GM19324 (cell line): ENCODE results near the gene CLEC16A.

ENCODE experiments used
- ATAC-seq: cut with Tn5 transposase; IDR thresholded peaks from one replicate; pipeline ENCODE4 v1.9.1; 2021; ENCODE audit warnings: mild to moderate bottlenecking, moderate library complexity; ENCODE audit not compliant: unreplicated experiment, low FRiP score

Gene CLEC16A

GRCh38 chr16:11053916-11054460, 109.6 kb downstream of the CLEC16A start:
- no peak for ATAC-seq

DNA sequence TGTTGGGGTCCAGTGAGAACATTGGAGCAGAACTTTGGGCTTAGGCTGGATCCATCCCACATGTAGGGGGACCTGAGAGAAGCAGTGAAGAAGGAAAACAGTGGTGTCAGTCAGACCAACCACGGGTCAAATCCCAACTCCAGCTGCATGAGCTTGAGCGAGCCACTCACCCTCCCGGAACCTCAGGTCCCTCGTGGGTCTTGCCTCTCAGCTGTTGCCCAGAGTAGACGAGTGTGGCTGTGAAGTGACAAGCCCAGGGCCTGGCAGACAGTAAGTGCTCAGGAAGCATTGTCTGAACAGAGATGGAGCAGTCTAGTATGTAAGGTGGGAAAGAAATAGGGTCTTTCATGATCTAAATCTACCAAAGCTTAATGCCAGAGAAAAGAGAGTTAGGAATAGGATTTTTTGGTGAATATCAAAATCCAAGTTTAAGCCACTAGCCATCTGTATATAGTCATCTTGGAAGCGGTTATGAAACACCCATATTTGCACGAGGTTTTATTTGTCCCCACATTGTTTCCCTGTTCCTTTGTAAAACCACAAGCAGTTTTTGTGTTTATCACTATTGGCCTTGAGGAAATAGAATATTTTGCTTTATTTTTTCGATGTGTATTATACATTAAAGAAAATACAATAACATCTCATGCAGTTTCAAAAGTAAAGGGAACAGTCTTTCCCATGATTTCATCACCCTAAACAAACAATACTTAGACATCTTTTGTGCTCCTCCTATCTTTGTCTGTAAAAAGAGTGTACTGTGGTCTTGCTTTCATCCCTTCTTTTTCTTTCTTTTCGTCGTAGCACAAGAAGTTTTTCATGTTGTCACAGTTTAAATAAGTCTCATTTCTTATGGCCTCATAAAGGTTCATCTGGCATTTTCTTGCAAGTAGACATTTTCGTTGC, 112.0 kb downstream of the CLEC16A start:
- ATAC-seq, result no peak

DNA sequence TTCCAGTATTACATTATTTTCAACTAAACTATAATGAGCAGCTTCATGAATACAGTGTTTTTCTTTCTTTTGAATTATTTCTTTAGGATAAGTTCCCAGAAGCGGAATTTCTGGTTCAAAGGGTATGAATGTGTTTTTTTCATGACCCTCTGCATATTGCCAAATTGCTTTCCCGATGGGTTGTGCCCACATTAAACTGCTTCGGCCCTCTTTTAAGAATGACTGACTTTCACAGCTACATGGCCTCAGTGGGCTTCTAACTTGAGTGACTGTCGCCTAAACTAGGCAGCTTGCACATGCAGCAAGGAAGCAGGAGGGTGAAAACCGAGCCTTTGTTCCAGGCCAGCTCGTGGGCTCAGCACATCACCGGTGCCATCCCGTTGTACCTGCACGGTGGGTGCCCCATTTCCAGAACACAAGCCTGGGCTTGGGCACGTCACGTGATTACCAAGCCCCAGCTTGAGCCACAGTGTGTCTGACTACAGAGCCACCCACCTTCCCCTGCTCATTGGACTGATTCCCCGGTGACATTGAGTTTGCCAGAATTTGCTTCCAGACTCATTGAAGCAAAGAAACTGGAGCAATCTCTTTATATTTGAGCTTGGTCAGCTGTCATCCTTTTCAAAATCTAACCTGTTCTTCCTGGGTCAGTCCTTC, 112.8 kb downstream of the CLEC16A start:
- ATAC-seq, result no peak

DNA sequence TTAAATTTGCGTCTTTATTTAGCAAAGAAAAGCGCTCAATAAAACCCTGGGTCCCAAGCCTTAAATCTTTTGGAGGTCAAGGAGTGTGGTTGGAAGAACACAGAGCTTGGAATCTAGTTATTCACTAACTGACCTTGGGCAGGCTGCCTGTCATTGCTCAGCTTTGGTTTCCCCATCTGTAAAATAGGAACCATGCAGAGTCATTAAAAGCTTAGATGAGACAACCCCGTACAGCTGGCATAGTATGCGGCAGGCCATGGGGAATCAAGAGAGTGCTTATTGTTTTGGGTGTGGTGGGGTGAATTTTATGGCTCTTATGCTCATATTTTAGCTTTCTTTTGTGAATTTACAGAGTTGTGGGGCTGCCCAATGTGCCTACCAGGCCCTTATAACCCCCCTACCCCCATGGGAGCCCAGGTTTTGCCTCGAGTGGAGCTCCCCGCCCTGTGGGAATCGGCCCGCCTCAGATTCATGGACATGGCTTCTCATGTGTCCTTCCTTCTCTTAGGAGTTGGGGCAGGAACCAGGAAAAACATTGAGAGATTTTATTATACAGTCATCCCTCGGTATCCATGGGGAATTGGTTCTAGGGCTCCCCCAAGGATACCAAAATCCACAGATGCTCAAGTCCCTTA, 113.5 kb downstream of the CLEC16A start:
- ATAC-seq, result no peak

DNA sequence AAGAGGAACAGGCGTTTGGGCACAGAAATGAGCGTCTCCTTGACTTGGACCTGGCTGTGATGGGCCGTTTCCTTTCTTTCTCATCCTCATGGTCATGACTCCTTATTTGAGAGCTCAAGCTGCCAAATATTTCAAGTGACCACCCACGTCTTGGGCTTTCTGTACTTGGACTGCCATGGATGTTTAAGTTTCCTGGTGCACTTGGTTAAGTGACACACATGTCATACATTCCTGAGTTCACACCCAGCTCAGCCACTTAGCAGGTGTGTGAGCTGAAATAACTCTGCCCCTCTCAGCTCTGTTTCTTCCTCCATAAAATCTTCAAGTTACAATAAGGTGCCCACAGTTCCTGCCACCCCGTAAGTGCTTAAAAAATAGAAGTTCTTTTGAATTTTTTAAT, 114.5 kb downstream of the CLEC16A start:
- ATAC-seq, result no peak

- ATAC-seq, result no peak
Measured at GRCh38 chr16:11059588-11059987, 115.2 kb downstream of the CLEC16A start.

- no peak for ATAC-seq
Measured at GRCh38 chr16:11060364-11060763, 116.0 kb downstream of the CLEC16A start.

DNA sequence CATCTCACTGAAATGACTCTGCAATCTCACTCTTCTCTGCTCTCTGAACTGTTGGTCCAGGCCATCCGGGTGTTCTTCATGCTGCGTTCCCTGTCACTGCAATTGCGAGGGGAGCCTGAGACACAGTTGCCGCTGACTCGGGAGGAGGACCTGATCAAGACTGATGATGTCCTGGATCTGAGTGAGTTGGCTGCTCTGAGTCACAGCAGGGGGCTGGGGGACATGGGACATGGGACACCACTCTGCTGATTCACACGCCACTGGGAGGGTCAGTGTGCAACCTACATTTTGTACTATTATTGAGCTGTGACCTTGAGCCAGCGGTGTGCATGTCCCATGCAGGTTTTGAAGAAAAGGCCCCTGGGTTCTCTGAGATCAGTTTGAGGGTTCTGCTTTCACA, 116.5 kb downstream of the CLEC16A start:
- ATAC-seq, result no peak

- no peak for ATAC-seq
Measured at GRCh38 chr16:11061629-11062270, 117.4 kb downstream of the CLEC16A start.

DNA sequence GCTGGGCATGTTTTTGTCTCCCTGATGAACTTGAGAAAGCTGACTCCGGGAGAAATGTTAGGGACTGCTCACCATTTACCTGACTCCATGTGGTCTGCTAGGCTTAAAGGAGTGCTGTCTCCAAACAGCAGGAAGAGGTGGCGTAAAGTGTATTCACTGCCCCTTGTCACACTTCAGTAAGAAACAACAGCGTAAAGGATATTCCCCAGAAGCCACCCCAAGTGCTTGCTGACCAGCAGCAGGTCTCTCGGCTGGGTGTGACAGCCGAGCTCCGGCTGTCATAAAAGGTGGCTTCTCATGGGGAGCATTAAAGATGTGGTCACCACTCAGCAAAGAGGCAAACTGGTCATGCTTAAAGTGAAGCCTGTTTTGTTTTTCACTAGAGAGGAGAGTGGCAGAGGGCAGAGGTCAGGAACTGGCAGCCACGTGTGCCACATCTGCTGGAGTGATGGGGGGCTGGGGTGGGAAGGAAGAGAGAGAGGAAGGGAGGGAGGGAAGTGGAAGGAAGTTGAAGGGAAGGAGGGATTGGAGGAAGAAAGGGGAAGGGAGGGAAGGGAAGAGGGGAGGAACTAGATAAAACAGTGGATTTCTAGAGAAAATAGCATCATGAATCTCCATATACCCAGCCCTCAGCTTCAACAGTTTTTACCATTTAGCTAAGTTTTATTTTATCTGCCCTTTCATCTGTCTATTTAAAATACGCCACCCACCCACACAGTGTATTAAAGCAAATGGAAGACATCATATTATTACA, 119.3 kb downstream of the CLEC16A start:
- no peak for ATAC-seq

GRCh38 chr16:11064202-11064540, 119.8 kb downstream of the CLEC16A start:
- no peak for ATAC-seq

DNA sequence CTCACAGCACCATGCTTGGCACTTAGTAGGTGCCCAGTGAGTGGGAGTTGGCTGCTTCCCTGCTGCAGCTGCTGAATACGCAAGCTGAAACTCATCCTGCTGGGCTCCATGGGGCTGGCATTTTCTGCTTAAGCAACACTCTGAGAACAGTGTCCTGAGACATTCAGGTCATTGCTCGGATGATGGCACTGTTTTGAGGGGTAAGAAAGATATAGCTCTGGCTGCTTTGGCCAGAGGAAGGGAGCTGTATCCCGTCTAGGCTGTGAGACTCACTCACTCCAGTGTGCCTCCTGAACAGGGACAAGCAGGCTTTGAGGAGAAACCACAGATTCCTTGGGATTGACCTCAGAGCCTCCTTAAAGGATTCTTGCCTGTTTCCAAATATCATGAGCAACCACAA, 120.5 kb downstream of the CLEC16A start:
- ATAC-seq, result no peak

DNA sequence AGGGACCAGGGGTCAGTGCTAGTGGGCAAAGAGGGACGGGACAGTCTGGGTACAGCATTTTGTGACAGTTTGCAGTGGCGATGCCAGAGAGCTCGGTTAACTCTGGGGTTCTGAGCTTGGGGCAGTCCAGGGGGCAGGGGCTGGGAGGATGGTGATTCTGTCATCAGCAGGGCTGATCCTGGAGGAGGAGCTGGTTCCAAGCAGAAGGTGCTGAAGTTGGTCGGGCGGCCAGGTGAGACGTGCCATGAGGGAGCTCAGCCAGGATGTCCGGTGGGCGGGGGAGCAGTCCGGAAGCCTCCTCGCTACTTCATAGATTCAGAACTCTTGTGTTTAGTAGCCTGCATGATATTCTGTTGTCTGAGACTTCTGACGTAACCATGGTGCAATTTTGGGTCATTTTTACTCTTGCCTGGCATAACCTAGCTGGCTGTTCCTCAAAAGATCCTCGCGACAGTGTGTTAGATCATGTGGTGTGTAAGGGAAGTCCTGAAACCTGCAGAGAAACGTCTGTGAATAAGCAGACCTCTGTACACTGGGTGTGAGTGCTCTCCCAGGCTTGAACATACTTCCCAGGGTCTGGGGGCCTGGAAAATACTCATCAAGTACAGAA, 122.0 kb downstream of the CLEC16A start:
- ATAC-seq, result no peak

GRCh38 chr16:11067266-11067665, 122.9 kb downstream of the CLEC16A start:
- no peak for ATAC-seq

GRCh38 chr16:11067697-11068141, 123.4 kb downstream of the CLEC16A start:
- no peak for ATAC-seq

GRCh38 chr16:11071829-11072228, 127.5 kb downstream of the CLEC16A start:
- no peak for ATAC-seq

DNA sequence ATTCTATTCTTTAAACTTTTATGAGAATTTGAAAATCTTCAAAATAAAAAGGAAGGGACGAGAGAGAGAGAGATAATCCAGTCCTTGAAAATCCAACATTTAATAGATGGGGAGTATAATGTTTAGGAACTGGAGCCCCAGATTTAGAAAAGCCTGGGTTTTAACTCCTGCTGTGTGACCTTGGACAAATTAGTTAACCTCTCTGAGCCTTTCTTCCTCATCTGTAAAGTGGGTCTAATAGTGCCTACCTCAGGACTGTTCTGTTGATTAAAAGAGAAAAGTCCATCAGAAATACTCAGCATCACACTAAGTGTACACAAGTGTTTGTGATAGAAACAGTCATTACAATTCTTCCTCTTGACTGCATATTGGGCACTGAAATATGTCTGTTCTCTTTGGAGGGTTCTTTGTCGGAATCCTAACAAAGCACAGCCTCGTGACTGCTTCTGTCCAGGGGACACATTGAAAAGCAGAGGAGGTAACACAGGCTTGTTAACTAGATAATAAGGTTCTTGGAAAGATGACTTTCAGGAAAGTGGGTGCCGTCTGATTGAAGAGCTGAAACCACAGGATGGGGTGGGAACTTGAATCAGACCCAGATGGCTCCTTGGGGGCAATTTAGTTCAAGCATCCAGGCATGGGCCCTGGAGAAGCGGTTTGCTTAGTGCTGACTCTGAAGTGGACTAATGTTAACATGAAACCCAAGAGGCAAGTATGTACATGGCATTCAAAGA, 128.2 kb downstream of the CLEC16A start:
- ATAC-seq, result no peak

- no peak for ATAC-seq
Measured at GRCh38 chr16:11073407-11073999, 129.1 kb downstream of the CLEC16A start.

DNA sequence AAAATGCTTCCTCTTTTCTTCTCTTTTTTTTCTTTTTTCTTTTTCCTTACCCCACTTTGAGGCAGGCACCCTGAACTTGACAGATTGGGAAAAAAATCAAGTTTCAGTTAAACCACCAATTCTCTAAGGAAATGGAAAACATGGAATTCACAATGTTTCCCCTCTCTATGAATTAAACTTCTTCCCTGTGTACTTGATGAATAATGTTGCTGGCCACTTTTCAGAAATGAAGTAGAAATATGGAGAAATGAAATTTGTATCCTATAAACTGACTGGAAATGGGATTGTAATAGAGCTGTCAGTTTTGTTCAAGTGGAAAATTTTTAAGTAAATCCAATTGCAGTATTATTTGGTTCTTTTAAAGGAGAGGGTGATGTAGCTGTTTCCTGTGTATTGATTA, 129.8 kb downstream of the CLEC16A start:
- no peak for ATAC-seq
